HG03565 (cell line): Measurements from ENCODE around the gene DOCK9.

Source experiments
- ATAC-seq: cut with Tn5 transposase; IDR thresholded peaks from one replicate; pipeline ENCODE4 v1.9.1; 2021; ENCODE audit warnings: mild to moderate bottlenecking, moderate library complexity; ENCODE audit not compliant: unreplicated experiment

The DOCK9 gene

GRCh38 chr13:98998831-98999638 is 21.2 kb upstream of the DOCK9 start:
- ATAC-seq = no peak

GRCh38 chr13:98997738-98998641 is 20.1 kb upstream of the DOCK9 start:
- no peak for ATAC-seq

- ATAC-seq = no peak
Observed at GRCh38 chr13:98997011-98997730, 19.3 kb upstream of the DOCK9 start.

- ATAC-seq = no peak
Observed at GRCh38 chr13:98996046-98996445, 18.2 kb upstream of the DOCK9 start.

- ATAC-seq = no peak
Observed at GRCh38 chr13:98994896-98995295, 17.0 kb upstream of the DOCK9 start.

GRCh38 chr13:98994080-98994479 is 16.2 kb upstream of the DOCK9 start:
- no peak for ATAC-seq

- ATAC-seq = no peak
Observed at GRCh38 chr13:98992355-98992754, 14.5 kb upstream of the DOCK9 start.

GRCh38 chr13:98990701-98991100 is 12.8 kb upstream of the DOCK9 start:
- ATAC-seq = no peak

GRCh38 chr13:98989469-98990235 is 11.8 kb upstream of the DOCK9 start:
- ATAC-seq = no peak

- no peak for ATAC-seq
Observed at GRCh38 chr13:98988780-98989179, 10.9 kb upstream of the DOCK9 start.

- ATAC-seq = no peak
Observed at GRCh38 chr13:98988277-98988676, 10.4 kb upstream of the DOCK9 start.

GRCh38 chr13:98987275-98987674 is 9.4 kb upstream of the DOCK9 start:
- ATAC-seq = no peak

- no peak for ATAC-seq
Observed at GRCh38 chr13:98986226-98986846, 8.5 kb upstream of the DOCK9 start.

- no peak for ATAC-seq
Observed at GRCh38 chr13:98985591-98985990, 7.7 kb upstream of the DOCK9 start.

GRCh38 chr13:98984983-98985382 is 7.1 kb upstream of the DOCK9 start:
- ATAC-seq = no peak

GRCh38 chr13:98984118-98984517 is 6.3 kb upstream of the DOCK9 start:
- ATAC-seq = no peak

- ATAC-seq = no peak
Observed at GRCh38 chr13:98983182-98983581, 5.3 kb upstream of the DOCK9 start.

- ATAC-seq = no peak
Observed at GRCh38 chr13:98981369-98982080, 3.7 kb upstream of the DOCK9 start.

GRCh38 chr13:98979012-98979660 is 1.3 kb upstream of the DOCK9 start:
- no peak for ATAC-seq
